Hypothalamus (tissue), 51 donors: ENCODE data around the gene PHTF2.

Experiments
- DNase-seq, 51 donors: peaks; one replicate each; lab custom pipeline; 2025; lab: John Stamatoyannopoulos, UW

The PHTF2 gene

GRCh38 chr7:77791956-77792355 is 6.6 kb upstream of the PHTF2 start:
- DNase-seq = no peak

- no peak for DNase-seq
These were observed 4.6 kb upstream of the PHTF2 start for GRCh38 chr7:77794000-77794399.

- no peak for DNase-seq
These were observed 2.5 kb upstream of the PHTF2 start for GRCh38 chr7:77796109-77796508.

GRCh38 chr7:77796960-77797359 is 1.6 kb upstream of the PHTF2 start:
- no peak for DNase-seq

GRCh38 chr7:77797734-77798393 is 709 bp upstream of the PHTF2 start:
- DNase-seq = peak in 22 of 51 donors; percentile 31 to 88 (median 62)

- peak in 40 of 51 donors; percentile 8 to 60 (median 40) for DNase-seq
These were observed 748 bp downstream of the PHTF2 start for GRCh38 chr7:77799078-77799964.

GRCh38 chr7:77800158-77800557 is 1.6 kb downstream of the PHTF2 start:
- DNase-seq = no peak

GRCh38 chr7:77800730-77801129 is 2.2 kb downstream of the PHTF2 start:
- no peak for DNase-seq

GRCh38 chr7:77802557-77803405 is 4.2 kb downstream of the PHTF2 start:
- DNase-seq = no peak

- no peak for DNase-seq
These were observed 7.9 kb downstream of the PHTF2 start for GRCh38 chr7:77806425-77806824.

- no peak for DNase-seq
These were observed 9.9 kb downstream of the PHTF2 start for GRCh38 chr7:77808517-77808916.

- DNase-seq = no peak
These were observed 13.1 kb downstream of the PHTF2 start for GRCh38 chr7:77811516-77812289.

GRCh38 chr7:77812290-77812685 is 13.7 kb downstream of the PHTF2 start:
- DNase-seq = no peak

GRCh38 chr7:77813180-77813579 is 14.6 kb downstream of the PHTF2 start:
- no peak for DNase-seq

GRCh38 chr7:77819021-77819420 is 20.4 kb downstream of the PHTF2 start:
- DNase-seq = no peak

- no peak for DNase-seq
These were observed 22.4 kb downstream of the PHTF2 start for GRCh38 chr7:77820967-77821366.

- DNase-seq = no peak
These were observed 23.7 kb downstream of the PHTF2 start for GRCh38 chr7:77822269-77822668.

GRCh38 chr7:77823787-77824186 is 25.2 kb downstream of the PHTF2 start:
- no peak for DNase-seq

- DNase-seq = no peak
These were observed 26.1 kb downstream of the PHTF2 start for GRCh38 chr7:77824636-77825035.

- no peak for DNase-seq
These were observed 26.6 kb downstream of the PHTF2 start for GRCh38 chr7:77825131-77825530.
